K562 (cell line): ENCODE results near the gene TP53BP2. TPM values are rescaled to one million over a fixed set of nuclear protein-coding genes. Genes with fewer than 3 reads are reported as not detected.

Source experiments
- ATF7 ChIP-seq: fragments of 450-650 bp; IDR thresholded peaks from 2 replicates; pipeline ENCODE4 v1.7.1; 2014; ENCODE audit warnings: mild to moderate bottlenecking, moderate library complexity
- GMEB1 ChIP-seq: fragments of 250-450 bp; sonication (Bioruptor Pico); IDR thresholded peaks from 2 replicates; pipeline ENCODE4 v1.4.0; 2020; ENCODE audit warnings: mild to moderate bottlenecking
- MYNN ChIP-seq, 2 experiments: sonication (generic); formaldehyde crosslinking in 1 of 2; IDR thresholded peaks; 2 replicates each; pipeline versions ENCODE4 v1.5.0 to v1.6.1; 2016 to 2020; ENCODE audit warnings: antibody characterized with exemption in 1 of 2, missing genetic modification reagents in 1 of 2
- ZBTB40 ChIP-seq, 2 experiments: fragments of 450-650 bp in 1 of 2; sonication (generic) in 1 of 2; formaldehyde crosslinking in 1 of 2; IDR thresholded peaks; 2 replicates each; pipeline versions ENCODE4 v1.7.1 to v1.9.0; 2016 to 2022; ENCODE audit warnings: inconsistent platforms in 1 of 2, mild to moderate bottlenecking in 1 of 2, missing genetic modification reagents in 1 of 2
- ZNF318 ChIP-seq, 2 experiments: fragments of 450-650 bp; IDR thresholded peaks; 2 replicates each; pipeline ENCODE4 v1.6.1; 2016; ENCODE audit warnings: mild to moderate bottlenecking in 2 of 2, borderline replicate concordance in 1 of 2, low read depth in 1 of 2, moderate library complexity in 1 of 2
- polyA plus RNA-seq, 8 experiments: library from polyadenylated mRNA; depleted of rRNA in 4 of 8; stranded (reverse) in 5 of 8; unstranded in 3 of 8; fragments of >200 nt; fragmentation: Nextera tagmentation in 2 of 8; fragmentation: Illumina TruSeq in 1 of 8; extraction: Ambion mirVana in 2 of 8; extraction: Trizol in 1 of 8; gene quantifications; 2 replicates each; pipeline versions ENCODE4 v1.2.1 to v1.2.3, GENCODE V29; 2011 to 2014; ENCODE audit warnings: inconsistent platforms in 1 of 8, missing spikeins in 1 of 8
- total RNA-seq, 7 experiments: library from RNA; depleted of rRNA in 6 of 7; stranded (reverse); fragments of >200 nt in 6 of 7; fragmentation: Illumina TruSeq in 2 of 7; extraction: Trizol in 2 of 7; gene quantifications; 2 replicates each; pipeline versions ENCODE4 v1.2.1 to v1.2.3, GENCODE V29; 2011 to 2021; ENCODE audit warnings: low replicate concordance in 1 of 7

The TP53BP2 gene
- total and polyA plus RNA-seq, 9 of the 15 experiments (the other 6 are each of a cell fraction or from before 2014, with no cell fraction given) = 17.0 to 69.6 (median 40.1) TPM

- TF ChIP-seq ZBTB40 (IDR thresholded peaks at IDR 0.05) = no peak
- no peak for TF ChIP-seq ZBTB40 (CRISPR knock-in tag; IDR thresholded peaks at IDR 0.05)
- TF ChIP-seq ZNF318 (IDR thresholded peaks at IDR 0.05; ENCODE audit: borderline replicate concordance in 1 of 2, low read depth in 1 of 2) = peak in 1 of 2 experiments; percentile 91; a peak in 2 of 4 replicates
- TF ChIP-seq ATF7 = peak; percentile 75
- TF ChIP-seq MYNN (IDR thresholded peaks at IDR 0.05) = peak; percentile 77; the same call in 1 of the 2 replicates
- no peak for TF ChIP-seq MYNN (CRISPR knock-in tag; IDR thresholded peaks at IDR 0.05)
- no peak for TF ChIP-seq GMEB1 (CRISPR knock-in tag)
These were observed 73.7 kb downstream of the TP53BP2 start (continued) for GRCh38 chr1:223771814-223772770.
